AG20443 (cell line): Measurements from ENCODE around the gene C4BPB.

ENCODE experiments used
- DNase-seq: peaks from one replicate; pipeline ENCODE4 v3.0.0; 2012; ENCODE audit warnings: low spot score, mixed read lengths

C4BPB gene

DNA sequence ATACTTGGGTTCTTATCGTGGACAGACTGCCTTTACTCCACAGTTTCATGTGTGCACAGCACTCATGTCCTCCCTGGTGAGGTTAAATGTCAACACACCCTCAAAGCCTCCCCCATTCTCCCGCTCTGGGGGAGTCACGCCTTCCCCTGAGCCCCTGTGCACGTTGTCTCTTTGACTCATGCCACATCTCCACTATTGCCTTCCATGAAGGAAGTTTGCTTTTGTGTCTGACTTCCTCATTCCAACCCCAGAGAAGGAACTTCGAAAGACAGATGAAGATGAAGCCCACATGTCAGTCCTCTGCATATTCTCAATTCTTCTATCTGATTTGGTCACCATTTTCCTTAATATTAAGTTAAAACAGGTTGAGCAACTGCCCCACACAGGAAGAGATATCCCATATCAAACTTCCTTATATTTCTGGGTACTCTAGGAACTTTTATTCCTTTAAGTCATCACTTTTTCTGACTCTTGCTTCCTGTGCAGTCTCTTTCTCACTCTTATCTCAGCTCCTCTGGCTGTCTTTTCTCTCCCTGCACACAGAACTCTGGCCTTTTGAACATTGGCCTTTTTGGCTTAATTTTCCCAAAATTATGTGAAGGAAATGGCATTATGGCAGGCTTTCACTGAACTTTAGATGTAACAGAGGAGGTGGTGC, 56.9 kb downstream of the C4BPB start:
- DNase-seq = no peak
